ENCODE results near the gene CAB39. TPM values are rescaled to one million over a fixed set of nuclear protein-coding genes. Genes with fewer than 3 reads are reported as not detected.

The CAB39 gene
- total RNA-seq, 1 experiment from 2014 or later = 40.4 TPM

DNA sequence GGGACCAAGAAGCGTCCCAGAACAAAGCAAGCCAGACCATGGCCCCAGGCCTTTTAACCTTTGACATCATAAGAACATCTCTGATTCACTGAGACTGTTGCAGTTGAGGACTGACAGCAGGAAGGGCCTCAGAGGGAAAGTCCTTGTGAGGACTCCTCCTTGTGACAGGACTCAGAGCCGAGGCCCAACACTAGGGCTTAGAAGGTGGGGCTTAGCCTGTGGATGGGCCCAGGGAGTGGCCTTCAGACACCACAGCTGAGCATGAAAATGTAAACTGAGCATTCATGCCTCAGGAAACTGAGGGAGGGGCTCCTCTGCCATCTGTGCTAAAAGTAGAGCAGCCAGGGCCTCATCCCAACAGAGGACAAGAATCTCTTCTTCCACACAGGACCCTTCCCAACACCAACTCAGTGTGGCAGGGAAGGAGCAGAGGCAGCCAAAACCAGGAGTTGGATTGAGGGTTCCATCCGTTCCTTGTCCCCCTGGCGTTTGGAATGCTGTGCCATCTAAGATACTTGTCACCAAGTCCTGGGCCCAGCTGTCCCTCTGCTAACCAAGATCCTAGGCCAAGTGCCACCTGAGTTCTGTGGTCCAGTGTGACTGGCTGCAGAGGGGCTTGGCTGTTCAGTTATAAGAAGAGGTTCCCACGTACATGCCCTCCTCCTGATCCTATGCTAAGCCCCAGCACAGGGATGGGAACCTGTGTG is 37.5 kb upstream of the CAB39 start:
- Mint-ChIP-seq H3K4me1 (ENCODE audit: low read depth, unreplicated experiment) (peaks cover 10% of the 10 kb centered on the region), H3K27me3 (ENCODE audit: insufficient read depth, unreplicated experiment) (no peaks in the 10 kb centered on the region), H3K36me3 (ENCODE audit: insufficient read depth, unreplicated experiment) (no peaks in the 10 kb centered on the region), H3K4me3 (ENCODE audit: unreplicated experiment) (no peak overlapping the region), H3K9me3 (ENCODE audit: unreplicated experiment) (no peaks in the 10 kb centered on the region), H3K27ac (ENCODE audit: unreplicated experiment) (no peak overlapping the region)
- ChIA-PET POLR2A (no interaction called here), CTCF (no interaction called here)
- Histone ChIP-seq H3K4me1 (peaks cover 7% of the 10 kb centered on the region), H3K36me3 (ENCODE audit: control insufficient read depth, insufficient read depth, low read length) (no peaks in the 10 kb centered on the region), H3K4me3 (ENCODE audit: low read depth, low read length) (no peak overlapping the region), H3K27me3 (replicated peaks; ENCODE audit: control insufficient read depth, insufficient read depth, low read length) (no peaks in the 10 kb centered on the region), H3K9me3 (no peaks in the 10 kb centered on the region)
- no TSS peak for BruUV-seq (replicated peaks)
- TF ChIP-seq, protein P1, sequence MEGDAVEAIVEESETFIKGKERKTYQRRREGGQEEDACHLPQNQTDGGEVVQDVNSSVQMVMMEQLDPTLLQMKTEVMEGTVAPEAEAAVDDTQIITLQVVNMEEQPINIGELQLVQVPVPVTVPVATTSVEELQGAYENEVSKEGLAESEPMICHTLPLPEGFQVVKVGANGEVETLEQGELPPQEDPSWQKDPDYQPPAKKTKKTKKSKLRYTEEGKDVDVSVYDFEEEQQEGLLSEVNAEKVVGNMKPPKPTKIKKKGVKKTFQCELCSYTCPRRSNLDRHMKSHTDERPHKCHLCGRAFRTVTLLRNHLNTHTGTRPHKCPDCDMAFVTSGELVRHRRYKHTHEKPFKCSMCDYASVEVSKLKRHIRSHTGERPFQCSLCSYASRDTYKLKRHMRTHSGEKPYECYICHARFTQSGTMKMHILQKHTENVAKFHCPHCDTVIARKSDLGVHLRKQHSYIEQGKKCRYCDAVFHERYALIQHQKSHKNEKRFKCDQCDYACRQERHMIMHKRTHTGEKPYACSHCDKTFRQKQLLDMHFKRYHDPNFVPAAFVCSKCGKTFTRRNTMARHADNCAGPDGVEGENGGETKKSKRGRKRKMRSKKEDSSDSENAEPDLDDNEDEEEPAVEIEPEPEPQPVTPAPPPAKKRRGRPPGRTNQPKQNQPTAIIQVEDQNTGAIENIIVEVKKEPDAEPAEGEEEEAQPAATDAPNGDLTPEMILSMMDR (IDR thresholded peaks at IDR 0.05; ENCODE audit: insufficient read depth in 1 of 2, low read depth in 1 of 2, low read length in 1 of 2, severe bottlenecking in 1 of 2, unreplicated experiment in 1 of 2) = no peak
- no peak for DNase-seq
- intact Hi-C loops (cut with micrococcal nuclease; ENCODE audit: unreplicated experiment) = no loop called here

DNA sequence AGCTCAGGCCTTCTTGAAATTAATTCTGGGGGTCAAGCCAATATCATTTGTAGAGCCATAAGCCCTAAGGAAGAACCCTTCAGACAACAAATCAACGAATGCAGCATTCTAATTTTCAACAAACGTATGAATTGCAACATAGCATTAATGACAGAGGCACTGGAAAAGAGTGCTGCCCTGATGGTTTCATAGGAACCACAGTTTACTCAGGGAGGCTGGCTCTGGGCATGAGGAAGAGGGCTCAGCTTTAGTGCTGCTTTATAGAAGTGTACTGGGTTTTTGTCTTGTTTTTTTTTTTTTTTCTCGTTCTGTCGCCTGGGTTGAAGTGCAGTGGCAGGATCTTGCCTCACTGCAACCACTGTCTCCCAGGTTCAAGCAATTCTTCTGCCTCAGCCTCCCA is 36.1 kb upstream of the CAB39 start:
- intact Hi-C loops (cut with micrococcal nuclease; ENCODE audit: unreplicated experiment) = no loop called here
- ChIA-PET POLR2A (interaction anchor here (0.6 kb wide), 1 partner anchor 811 kb away, joined by 7 read pairs; no protein-coding TSS in a partner anchor), CTCF (no interaction called here)
- no TSS peak for BruUV-seq (replicated peaks)
- Histone ChIP-seq H3K36me3 (ENCODE audit: control insufficient read depth, insufficient read depth, low read length) (no peaks in the 10 kb centered on the region), H3K9me3 (no peaks in the 10 kb centered on the region), H3K27me3 (replicated peaks; ENCODE audit: control insufficient read depth, insufficient read depth, low read length) (no peaks in the 10 kb centered on the region), H3K4me3 (ENCODE audit: low read depth, low read length) (no peak overlapping the region), H3K4me1 (peaks cover 4% of the 10 kb centered on the region)
- TF ChIP-seq, protein P1 (IDR thresholded peaks at IDR 0.05; ENCODE audit: insufficient read depth in 1 of 2, low read depth in 1 of 2, low read length in 1 of 2, severe bottlenecking in 1 of 2, unreplicated experiment in 1 of 2) = no peak
- no peak overlapping the region for H3K4me3 Mint-ChIP-seq (ENCODE audit: unreplicated experiment)
- no peaks in the 10 kb centered on the region for H3K36me3 Mint-ChIP-seq (ENCODE audit: insufficient read depth, unreplicated experiment)
- DNase-seq = no peak
- H3K27ac Mint-ChIP-seq (ENCODE audit: unreplicated experiment) = no peak overlapping the region
- H3K4me1 Mint-ChIP-seq (ENCODE audit: low read depth, unreplicated experiment) = peaks cover 6% of the 10 kb centered on the region
- no peaks in the 10 kb centered on the region for H3K9me3 Mint-ChIP-seq (ENCODE audit: unreplicated experiment)
- no peaks in the 10 kb centered on the region for H3K27me3 Mint-ChIP-seq (ENCODE audit: insufficient read depth, unreplicated experiment)

DNA sequence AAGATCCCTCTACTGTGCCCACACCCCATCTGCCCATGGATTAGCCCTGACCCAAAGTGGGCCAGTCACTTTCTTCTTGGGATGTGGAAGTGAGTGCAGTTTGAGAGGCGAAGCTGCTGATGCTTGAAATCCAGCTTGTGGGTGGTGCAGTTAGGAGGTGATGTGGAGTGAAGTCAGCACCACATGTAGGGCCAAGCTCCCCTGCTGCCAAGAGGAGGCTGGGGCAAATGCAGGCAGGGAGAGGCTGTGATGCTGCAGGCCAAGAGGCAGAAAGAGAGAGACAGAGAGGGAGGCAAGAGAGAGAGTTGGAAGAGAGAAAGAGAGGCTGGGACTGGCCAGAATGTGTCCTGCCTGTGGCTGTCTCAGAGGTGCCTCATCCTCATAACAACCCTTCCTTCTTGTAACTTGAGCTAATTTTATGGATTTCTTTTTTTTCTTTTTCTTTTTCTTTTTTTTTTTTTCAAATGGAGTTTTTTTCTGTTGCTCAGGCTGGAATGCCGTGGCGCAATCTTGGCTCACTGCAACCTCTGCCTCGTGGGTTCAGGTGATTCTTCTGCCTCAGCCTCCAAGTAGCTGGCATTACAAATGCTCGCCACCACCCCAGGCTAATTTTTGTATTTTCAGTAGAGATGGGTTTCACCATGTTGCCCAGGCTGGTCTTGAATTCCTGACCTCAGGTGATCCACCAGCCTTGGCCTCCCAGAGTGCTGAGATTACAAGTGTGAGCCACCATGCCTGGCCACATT is 35.3 kb upstream of the CAB39 start:
- H3K4me3 Mint-ChIP-seq (ENCODE audit: unreplicated experiment) = no peak overlapping the region
- intact Hi-C loops (cut with micrococcal nuclease; ENCODE audit: unreplicated experiment) = no loop called here
- H3K36me3 Mint-ChIP-seq (ENCODE audit: insufficient read depth, unreplicated experiment) = no peaks in the 10 kb centered on the region
- no peaks in the 10 kb centered on the region for H3K27me3 Mint-ChIP-seq (ENCODE audit: insufficient read depth, unreplicated experiment)
- POLR2A ChIA-PET = interaction anchor here (0.6 kb wide), 1 partner anchor 812 kb away, joined by 7 read pairs; no protein-coding TSS in a partner anchor
- TF ChIP-seq, protein P1 (IDR thresholded peaks at IDR 0.05; ENCODE audit: insufficient read depth in 1 of 2, low read depth in 1 of 2, low read length in 1 of 2, severe bottlenecking in 1 of 2, unreplicated experiment in 1 of 2) = no peak
- Histone ChIP-seq H3K4me1 (no peaks in the 10 kb centered on the region), H3K27me3 (replicated peaks; ENCODE audit: control insufficient read depth, insufficient read depth, low read length) (no peaks in the 10 kb centered on the region), H3K4me3 (ENCODE audit: low read depth, low read length) (no peak overlapping the region), H3K36me3 (ENCODE audit: control insufficient read depth, insufficient read depth, low read length) (no peaks in the 10 kb centered on the region), H3K9me3 (no peaks in the 10 kb centered on the region)
- no peak overlapping the region for H3K27ac Mint-ChIP-seq (ENCODE audit: unreplicated experiment)
- H3K9me3 Mint-ChIP-seq (ENCODE audit: unreplicated experiment) = no peaks in the 10 kb centered on the region
- no TSS peak for BruUV-seq (replicated peaks)
- CTCF ChIA-PET = interaction anchor here (0.6 kb wide), 1 partner anchor 359 kb away, joined by 3 read pairs; no protein-coding TSS in a partner anchor
- DNase-seq = no peak
- peaks cover 6% of the 10 kb centered on the region for H3K4me1 Mint-ChIP-seq (ENCODE audit: low read depth, unreplicated experiment)

Measured in Caco-2 (cell line).